ENCODE data around the gene AIFM1.

Gene AIFM1

DNA sequence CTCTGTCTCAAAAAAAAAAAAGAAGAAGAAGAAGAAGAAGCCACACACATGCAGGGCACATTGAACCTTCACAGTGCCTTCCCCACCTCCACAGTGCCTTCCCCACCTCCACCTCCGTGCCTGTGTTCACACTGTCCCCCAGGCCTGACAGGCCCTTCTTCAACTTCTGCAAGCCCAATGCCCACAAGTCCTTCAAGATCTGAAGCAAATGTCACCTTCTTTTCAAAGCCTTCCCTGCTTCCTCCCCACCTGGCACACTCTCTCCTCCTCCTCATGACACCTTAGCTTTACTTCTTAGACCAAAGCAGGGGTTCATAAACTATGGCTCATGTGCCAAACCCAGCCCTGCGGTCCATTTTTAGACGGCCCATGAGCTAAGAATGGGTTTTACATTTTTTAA is 75.3 kb downstream of the AIFM1 start:
- DNase-seq = no peak

DNA sequence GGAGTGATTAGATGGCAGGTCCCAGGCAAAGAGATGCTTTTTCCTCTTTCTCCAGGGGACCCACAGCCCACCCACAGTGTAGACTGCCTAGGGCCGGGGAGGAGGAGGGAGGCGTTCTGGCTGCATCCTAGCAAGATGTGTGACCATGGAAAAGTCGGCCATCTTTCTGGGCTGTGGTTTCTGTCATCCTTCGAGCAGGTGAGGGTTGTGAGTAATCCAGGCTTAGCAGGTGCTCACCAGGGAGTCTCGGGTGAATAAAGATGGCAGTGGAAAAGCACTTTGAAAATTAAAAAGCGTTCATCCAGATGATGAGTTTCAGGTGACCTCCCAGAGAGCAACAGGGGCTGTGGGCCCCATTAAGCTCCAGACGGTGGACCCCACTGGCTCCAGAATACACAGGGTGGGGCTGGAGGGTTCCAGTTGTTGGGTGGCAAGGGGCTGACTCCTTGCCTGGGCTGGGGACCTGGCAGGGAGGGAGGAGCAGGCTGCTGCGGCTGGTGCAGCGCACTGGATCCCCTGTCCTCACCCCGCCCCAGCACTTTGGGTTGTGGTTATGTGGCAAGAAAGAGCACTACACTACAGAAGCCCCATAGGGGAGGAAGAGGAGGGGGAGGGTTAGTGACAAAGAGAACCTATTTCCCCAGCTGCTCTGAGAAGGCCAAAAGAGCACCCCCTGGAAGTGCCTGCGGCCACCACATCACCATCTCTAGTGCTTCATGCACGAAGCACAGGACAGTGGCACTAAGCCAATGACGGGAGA is 79.0 kb downstream of the AIFM1 start:
- no peak for DNase-seq

DNA sequence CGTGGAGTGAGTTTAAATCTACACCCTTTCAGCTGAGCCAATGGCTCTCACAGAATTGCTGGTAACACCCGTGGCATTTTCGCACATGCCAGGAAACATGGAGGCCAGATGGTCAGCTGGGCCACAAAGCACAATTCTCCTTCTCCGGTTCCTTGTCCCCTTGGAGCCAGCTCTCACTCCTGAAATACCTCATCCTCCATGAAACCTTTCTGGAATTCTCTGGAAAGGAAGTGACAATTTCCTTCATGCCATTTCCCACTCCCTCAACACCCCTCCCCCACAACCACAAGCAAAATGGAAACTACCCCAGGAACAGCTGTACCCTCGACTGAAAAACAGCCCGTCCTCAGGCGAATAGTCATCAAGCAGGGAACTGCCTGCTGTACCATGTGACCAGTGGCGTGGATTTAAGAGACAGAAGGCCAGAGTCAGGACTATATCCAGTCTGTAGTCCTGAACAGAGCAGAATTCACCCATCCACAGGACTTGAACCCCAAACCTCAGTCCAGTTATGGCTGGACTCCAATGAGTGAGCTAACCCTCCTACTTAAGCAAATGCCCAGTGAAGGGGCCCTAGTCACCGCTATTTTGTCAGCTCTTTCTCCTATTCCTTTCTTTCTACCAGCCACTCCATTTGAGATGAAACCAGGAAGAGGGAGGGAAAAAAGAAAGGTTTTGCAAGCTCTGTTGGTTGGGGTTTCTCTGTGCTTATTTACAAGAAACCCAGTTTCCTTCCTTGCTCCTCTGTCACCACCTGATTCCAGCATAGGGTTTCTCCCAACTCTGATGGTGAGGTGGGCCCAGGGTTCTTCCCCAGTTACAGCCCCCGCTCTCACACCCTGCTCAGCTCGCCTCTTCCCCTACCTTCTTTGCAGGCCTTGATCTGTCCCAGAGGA is 79.8 kb downstream of the AIFM1 start:
- no peak for DNase-seq

DNA sequence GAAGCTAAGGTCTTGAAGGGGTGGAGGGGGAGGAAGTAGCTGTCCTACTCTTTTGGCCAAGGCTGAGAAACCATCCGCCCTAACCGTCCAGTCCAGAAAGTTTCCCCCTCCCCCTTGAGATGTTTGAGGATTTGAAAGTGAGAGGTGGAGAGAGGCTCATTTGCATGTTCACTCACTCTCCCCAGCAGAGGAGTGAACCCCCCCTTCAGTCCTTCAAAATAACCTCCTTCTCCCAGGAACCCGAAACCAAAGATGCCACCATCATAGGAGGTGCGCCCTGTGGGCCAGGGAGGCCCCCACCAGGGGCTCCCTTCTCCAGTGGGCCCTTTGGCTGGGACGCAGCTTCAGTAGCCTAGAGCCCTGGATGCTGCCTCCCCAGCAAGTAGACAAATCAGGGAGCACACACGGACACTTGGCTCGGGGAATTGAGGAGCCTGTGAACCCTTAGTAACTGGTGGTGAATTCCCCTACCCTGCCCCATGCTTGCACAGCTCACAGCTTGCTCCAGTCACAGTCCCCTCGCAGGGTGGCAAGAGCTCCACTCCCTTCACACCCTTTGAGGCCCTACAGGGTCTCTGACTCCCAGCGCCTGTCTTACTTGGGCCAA is 80.9 kb downstream of the AIFM1 start:
- DNase-seq = no peak

DNA sequence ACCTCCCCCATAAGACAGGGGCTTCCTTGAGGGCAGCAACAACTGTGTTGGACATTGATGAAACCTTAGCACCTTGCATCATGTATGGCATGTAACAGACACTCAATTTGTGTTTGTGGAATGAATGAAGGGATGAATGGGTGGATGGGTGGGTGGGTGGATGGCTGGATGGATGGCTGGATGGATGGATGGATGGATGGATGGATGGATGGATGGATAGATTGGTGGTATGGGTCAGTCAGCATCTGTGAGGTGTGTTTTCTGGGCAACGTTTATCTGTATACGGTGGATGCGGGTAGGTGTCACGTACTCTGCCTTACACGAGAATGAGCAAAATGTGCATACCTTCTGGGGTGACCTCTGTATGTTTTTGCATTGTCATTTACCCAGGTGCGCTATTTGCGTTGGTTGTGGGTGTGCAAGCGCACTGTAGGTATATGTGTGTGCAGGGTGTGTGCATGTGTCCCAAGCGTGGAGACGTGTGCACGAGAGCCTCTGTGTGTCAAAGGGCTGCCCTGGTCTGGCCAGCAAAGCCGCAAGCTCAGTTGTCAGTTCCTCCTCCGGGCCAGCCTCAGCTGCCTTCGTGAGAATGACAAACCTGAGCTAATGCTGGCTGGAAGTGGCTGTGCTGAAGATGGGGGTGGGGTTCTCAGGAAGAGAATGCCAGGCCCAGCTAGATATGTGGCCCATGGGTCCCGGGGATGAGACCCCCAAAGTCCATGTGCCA is 81.8 kb downstream of the AIFM1 start:
- no peak for DNase-seq

DNA sequence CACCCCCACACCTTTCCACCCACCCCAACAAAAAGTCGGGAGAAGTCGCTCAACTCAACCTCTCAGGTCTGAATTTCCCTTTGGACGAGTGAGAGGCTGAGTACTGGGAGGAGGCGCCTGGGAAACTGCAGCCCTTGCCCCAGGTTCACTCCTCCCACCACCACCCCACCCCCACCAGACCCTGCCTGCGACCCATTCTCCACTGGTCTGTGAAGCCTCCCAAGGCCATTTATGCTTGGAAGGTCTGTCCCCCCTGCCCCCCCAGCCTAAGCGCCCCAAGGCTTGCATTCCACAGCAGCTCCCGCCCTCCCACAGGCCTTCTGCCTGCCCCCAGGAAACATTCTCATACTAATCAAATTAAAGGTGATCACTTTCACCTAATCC is 82.5 kb downstream of the AIFM1 start:
- no peak for DNase-seq

DNA sequence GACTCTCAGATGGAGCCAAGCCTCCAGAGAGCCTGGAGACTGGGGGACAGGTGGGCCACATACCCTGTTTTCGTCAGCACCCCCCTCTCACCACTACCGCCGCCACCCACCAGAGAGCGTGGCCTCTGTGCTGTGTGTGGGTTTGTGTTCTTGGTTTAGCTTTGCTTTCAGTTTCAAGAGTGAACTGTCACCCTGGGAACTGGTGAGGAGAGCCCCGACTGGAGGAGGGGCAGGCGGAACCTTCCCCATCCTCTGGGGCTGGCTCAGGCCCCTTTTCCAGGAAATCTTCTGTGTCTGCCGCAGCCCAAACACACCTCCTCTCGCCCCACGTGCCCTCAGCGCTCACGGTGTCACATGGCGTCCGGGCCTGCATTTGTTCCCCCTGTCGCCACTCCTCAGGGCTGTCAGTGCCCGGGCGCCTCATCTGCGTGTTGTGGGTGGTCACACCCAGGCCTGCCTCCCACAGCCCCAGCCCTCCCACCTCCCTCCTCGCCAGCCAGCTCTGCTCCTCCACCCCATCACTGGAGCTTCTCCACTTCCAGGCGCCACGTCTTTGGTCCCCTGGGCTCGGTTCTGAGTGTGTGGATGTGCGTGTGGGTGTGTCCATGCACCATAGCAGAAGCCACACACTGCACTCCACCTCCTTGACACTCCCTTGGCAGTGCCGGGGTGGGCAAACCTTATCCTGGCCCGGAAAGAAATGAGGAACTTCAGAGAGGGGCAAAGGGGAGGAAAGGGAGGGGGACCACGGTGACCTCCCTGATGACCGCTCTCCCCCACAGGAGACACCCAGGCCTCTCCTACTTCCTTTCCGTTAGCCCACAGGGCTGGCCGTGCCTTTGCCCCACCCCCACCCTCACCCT is 83.2 kb downstream of the AIFM1 start:
- no peak for DNase-seq

DNA sequence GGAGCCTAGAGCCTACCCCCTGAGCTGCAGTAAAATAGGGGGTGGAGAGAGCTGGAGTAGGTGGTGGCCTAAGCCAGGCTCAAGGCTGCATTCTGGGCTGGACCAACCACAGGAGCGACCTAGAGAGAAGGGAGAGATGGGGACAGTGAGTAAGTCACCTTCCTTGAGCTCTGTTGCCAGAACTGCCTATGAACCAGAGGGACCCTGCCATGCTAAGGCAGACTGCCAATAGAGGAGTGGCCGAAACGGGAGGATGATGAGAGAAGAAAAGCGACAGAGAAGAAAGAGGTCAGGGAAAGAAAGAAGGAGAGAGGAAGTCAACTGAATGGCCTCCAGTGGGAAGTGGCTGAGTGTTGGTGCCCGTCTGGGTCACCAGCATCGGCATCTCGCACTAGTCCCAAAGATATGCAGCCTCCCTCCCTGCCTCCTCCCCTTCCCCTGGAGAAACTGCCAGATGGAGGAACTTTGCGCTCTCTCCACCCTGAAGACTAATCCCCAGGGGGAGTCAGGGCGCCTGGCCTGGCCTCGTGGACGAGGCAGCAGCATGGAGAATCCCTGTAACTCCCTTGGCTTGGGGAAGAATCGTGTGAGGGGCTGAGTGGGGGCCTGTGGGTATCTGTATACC is 84.1 kb downstream of the AIFM1 start:
- DNase-seq = no peak

DNA sequence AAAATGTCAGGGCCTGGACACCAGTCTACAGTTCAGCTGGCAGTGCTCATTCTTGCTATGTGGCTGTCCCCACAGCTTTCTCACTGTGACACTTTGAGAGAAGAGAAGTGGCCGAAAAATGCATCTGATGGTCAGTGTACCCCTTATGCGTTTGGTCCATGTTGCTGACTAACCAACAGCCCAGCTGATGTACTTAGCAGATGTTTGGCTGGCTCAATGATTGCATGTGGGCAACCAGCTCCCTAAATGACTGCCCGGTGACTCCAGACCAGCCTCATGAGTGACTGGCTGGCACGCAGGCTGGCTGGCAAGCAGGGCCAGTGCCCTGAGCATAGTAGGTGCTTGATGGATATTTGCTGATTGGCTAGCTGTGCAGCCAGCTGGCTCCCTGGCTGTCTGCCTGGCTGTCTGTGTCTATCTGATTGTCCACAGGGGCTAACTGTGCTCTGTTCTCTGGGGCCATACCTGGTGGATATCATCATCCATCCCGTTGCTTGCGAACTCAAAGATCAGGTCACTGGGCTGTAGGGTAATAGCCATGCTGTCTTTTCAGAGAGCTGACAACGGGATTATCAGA is 84.8 kb downstream of the AIFM1 start:
- no peak for DNase-seq

DNA sequence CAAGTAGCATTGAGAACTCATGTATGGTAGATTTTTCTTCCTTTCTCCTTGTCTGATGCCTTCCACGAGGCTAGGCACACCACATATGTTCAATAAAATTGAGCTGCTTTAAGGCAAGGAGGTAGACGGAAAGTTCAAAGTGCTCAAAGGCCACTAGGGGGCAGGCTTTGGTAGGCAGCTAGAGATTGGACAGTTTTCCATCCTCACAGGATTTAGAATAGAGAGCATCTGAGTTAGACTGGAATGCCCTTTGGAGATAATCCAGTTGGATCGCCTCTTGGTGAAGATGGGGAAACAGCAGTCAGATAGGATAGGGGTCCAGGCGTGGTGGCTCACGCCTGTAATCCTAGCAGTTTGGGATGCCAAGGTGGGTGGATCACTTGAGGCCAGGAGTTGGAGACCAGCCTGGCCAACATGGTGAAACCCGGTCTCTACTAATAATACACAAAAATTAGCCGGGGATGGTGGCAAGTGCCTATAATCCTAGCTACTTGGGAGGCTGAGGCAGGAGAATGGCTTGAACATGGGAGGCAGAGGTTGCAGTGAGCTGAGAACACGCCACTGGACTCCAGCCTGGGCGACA is 85.7 kb downstream of the AIFM1 start:
- DNase-seq = peak; percentile 27

All from COR-L47 (cell line).